EH (cell line): ENCODE measurements around the gene FCSK.
"Not testable (repeated sequence)": the region's sequence is repeated elsewhere in the genome, so short reads cannot be mapped to it uniquely, and the experiment has no call there.

ENCODE experiments used
- DNase-seq: peaks from one replicate; pipeline ENCODE4 v3.0.0-alpha.2; 2015; ENCODE audit warnings: low read depth

FCSK gene

GRCh38 chr16:70454222-70455034 is at the start of gene FCSK:
Gene FCSK, plus strand, starts transcription at chr16:70454595. Its CDS starts 8,596 bp downstream, at chr16:70463191.
- DNase-seq, result peak; percentile 72

GRCh38 chr16:70406104-70406503 is 48.3 kb upstream of the FCSK start:
- DNase-seq, result not testable (repeated sequence)

- no peak for DNase-seq
Measured at GRCh38 chr16:70407811-70408274, 46.6 kb upstream of the FCSK start.

GRCh38 chr16:70410734-70411133 is 43.7 kb upstream of the FCSK start:
- no peak for DNase-seq

GRCh38 chr16:70412385-70412784 is 42.0 kb upstream of the FCSK start:
- DNase-seq, result no peak

- DNase-seq, result not testable (repeated sequence)
Measured at GRCh38 chr16:70413572-70413971, 40.8 kb upstream of the FCSK start.

- DNase-seq, result no peak
Measured at GRCh38 chr16:70416748-70417616, 37.4 kb upstream of the FCSK start.

- no peak for DNase-seq
Measured at GRCh38 chr16:70417661-70418060, 36.7 kb upstream of the FCSK start.

GRCh38 chr16:70418274-70418992 is 36.0 kb upstream of the FCSK start:
- no peak for DNase-seq

- DNase-seq, result no peak
Measured at GRCh38 chr16:70418993-70419318, 35.4 kb upstream of the FCSK start.

- no peak for DNase-seq
Measured at GRCh38 chr16:70419384-70420327, 34.7 kb upstream of the FCSK start.

GRCh38 chr16:70421014-70421413 is 33.4 kb upstream of the FCSK start:
- DNase-seq, result no peak

- no peak for DNase-seq
Measured at GRCh38 chr16:70421473-70422311, 32.7 kb upstream of the FCSK start.

- DNase-seq, result no peak
Measured at GRCh38 chr16:70422543-70422942, 31.9 kb upstream of the FCSK start.

- no peak for DNase-seq
Measured at GRCh38 chr16:70427786-70428177, 26.6 kb upstream of the FCSK start.

GRCh38 chr16:70428178-70428998 is 26.0 kb upstream of the FCSK start:
- DNase-seq, result peak; percentile 97

GRCh38 chr16:70429888-70430666 is 24.3 kb upstream of the FCSK start:
- DNase-seq, result no peak

- DNase-seq, result peak; percentile 22
Measured at GRCh38 chr16:70430667-70431536, 23.5 kb upstream of the FCSK start.
